SIG-M5 (cell line): ENCODE data around the gene LRRC37B.
"Not testable (repeated sequence)": the region's sequence is repeated elsewhere in the genome, so short reads cannot be mapped to it uniquely, and the experiment has no call there.

Experiments used
- DNase-seq: peaks from one replicate; lab custom pipeline; 2025; lab: John Stamatoyannopoulos, UW

LRRC37B gene

DNA sequence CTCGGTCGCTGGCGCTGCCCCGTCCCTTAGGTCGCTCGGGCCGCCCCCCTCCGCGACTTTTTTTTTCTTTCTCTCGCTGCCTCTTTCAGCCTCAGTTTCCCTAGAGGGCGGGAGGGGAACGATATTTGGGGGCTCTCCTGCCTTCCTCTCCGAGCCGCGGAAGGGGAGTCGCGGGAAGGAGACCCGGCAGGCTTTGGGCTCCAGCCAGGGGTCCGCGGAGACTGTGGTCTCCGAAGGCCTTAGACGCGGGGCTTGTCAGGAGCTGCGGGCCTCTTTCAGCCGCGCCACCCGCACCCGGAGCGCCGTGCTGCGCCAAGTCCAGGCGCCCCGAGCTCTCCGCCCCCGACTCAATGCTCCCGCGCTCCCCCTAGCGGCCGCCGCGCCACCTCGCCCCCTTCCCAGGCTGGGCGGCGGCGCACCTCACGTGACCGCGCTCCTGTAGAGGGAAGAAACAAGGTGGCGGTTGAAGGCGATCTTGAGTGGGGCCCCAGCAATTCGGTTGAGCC is at the start of gene LRRC37B:
Gene LRRC37B (plus strand): TSS at position 427 of the 506 bp plus-strand sequence. CDS start 14,010 bp downstream, outside the sequence.
- peak; percentile 30 for DNase-seq

DNA sequence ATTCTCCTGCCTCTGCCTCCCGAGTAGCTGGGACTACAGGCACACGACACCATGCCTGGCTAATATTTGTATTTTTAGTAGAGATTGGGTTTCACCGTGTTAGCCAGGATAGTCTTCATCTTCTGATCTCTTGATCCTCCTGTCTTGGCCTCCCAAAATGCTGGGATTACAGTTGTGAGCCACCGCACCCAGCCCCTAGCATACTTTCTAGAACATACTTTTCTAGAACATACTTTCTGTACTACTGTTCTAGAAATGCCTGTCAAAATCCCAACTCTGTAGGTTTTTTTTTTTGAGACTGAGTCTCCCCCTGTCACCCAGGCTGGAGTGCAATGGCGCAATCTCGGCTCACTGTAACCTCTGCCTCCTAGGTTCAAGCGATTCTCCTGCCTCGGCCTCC is 43.1 kb upstream of the LRRC37B start:
- not testable (repeated sequence) for DNase-seq

DNA sequence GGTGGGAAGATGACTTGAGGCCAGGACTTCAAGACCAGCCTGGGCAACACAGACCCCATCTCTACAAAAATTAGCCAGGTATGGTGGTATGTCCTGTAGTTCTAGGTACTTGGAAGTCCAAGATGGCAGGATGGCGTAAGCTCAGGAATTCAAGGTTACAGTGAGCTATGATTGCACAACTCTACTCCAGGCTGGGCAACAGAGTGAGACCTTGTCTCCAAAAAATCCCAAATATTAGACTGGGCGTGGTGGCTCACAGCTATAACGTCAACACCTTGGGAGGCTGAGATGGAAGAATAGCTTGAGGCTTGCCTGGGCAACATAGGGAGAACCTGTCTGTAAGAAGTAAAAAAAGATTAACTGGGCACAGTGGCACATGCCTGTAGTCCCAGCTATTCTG is 39.5 kb upstream of the LRRC37B start:
- no peak for DNase-seq

DNA sequence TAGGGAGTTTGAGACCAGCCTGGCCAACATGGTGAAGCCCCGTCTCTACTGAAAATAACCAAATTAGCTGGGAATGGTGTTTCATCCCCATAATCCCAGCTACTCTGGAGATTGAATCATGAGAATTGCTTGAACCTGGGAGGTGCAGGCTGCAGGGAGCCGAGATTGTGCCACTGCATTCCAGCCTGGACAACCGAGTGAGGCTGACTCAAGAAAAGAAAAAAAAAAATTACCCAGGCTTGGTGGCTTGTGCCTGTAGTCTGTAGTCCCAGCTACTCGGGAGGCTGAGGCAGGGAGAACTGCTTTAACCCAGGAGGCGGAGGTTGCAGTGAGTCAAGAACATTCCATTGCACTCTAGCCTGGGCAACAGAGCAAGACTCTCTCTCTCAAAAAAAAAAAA is 36.8 kb upstream of the LRRC37B start:
- not testable (repeated sequence) for DNase-seq

DNA sequence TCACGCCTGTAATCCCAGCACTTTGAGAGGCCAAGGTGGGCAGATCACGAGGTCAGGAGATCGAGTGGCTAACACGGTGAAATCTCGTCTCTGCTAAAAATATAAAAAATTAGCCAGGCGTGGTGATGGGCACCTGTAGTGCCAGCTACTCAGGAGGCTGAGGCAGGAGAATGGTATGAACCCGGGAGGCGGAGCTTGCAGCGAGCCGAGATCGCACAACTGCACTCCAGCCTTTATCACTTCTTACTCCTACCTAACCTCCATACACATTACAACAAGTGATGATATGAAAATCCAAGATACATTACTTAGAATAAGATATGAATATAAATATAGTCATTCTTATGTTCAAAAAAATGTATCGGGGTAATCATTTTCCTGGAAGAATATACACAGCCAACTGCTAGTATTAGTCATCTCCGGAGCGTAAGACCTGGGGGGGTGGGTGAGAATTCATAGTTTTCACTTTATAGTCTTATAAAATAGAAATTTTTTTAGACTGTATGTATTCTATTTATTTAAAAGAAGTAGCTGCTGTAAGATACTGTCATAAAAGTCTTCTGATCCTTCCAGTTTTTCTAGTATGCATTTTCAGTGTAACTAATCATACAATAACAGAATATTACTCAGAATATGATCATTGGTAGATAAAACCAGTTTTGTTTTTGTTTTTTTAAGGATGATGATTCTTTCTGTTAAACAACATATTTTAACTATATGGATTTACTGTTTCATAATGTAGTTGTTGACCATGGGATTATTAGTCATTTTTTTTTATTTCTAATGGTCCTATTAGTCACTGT is 32.7 kb upstream of the LRRC37B start:
- not testable (repeated sequence) for DNase-seq

DNA sequence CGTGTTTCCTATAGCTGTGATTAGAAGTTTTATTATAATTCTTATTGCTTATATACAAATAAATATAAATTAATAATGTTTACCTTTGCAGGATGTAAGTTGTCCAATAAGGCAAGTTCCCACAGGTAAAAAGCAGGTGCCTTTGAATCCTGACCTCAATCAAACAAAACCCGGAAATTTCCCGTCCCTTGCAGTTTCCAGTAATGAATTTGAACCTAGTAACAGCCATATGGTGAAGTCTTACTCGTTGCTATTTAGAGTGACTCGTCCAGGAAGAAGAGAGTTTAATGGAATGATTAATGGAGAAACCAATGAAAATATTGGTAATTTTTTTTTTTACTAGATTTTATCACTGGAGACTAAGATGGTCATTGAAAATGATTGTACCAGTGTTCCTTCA is 31.8 kb upstream of the LRRC37B start:
- not testable (repeated sequence) for DNase-seq

DNA sequence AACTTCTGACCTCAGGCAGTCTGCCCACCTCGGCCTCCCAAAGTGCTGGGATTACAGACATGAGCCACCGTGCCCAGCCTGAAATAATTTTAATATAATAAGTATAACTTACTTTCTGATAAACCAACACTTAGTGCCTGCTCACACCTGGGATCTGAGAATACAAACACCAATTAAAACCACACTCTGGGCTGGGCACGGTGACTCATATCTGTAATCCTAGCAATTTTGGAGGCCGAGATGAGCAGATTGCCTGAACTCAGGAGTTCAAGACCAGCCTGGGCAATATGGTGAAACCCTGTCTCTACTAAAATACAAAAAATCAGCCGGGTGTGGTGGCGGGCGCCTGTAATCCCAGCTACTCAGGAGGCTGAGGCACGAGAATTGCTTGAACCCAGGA is 15.4 kb upstream of the LRRC37B start:
- DNase-seq = not testable (repeated sequence)

DNA sequence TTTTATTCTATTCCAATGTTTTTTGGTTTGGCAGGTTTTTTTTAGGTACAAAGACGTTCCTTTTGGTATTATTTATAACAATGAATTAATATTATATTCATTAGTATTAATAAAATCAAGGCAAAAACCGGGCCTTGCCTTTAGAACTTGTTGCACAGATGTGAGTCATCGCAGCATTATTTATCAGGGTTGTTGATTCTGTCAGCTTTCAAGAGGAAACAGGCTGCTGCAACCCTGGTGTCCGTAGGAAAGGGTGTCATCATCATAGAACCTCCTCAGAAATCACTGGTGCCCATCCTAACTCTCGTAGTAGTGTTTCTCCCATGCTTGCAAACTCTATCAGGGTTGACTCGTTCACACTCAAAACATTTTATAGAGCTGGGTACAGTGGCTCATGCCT is 10.2 kb upstream of the LRRC37B start:
- DNase-seq = no peak

DNA sequence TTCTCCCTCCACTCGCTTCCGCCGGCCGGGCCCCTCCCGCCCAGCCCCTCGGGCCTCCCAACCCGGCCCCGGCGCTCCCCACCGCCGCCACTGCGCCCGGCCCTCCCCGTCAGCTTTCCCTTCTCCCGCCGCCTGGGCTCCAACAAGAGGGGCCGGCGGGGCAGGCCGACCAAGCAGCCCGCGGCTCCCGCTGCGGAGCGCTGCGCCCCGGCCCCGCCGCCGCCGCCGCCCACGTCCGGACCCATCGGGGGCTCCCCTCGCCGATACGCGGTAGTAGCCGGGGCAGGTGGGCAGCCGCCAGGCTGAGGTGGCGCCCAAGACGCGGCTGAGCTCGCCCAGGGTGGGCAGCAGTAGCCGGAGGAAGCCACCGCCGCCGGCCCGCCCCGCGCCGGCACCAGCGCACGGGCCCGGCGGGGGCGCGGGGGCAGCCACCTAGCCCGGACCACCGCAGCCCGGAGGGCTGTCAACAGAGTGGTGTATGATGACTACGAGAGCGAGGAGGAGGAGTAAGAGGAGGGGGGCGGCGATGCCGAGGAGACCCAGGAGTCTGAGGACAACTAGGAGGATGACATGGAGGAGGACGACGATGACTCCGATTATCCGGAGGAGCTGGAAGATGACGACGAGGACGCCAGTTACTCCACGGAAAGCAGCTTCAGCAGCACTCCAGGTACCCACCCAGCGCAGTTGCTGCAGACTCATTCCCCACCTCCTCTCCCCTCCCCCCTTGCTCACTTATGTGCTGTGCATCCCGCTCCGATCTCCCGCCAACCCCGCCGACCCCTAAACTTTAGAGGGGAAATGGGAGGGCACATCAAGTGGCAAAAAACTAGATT is 498 bp downstream of the LRRC37B start:
- DNase-seq = no peak

DNA sequence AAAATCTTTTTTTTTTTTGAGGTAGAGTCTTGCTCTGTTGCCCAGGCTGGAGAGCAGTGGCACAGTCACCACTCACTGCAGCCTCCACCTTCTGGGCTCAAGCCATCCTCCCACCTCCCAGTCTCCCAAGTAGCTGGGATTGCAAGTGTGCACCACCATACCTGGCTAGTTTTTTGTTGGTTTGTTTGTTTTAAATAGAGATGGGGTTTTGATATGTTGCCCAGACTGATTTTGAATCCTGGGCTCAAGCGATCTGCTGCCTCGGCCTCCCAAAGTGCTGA is 2.0 kb downstream of the LRRC37B start:
- DNase-seq = no peak

DNA sequence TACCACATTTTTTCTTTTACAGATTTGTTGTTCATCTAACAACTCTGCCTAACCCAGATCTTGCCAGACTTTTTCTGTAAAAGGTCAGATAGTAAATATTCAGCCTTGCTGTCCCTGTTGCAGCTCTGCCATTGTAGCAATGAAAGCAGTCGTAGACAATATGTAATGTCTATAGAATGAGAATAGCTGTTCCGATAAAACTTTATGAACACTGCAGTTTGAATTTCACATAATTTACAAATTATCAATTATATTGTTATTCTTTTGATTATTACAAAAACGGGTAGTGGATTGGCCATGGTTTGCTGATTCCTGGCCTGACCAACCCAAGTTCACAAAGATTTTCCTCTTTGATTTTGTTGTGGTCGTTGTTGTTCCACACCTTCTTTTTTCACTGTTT is 2.9 kb downstream of the LRRC37B start:
- DNase-seq = no peak

DNA sequence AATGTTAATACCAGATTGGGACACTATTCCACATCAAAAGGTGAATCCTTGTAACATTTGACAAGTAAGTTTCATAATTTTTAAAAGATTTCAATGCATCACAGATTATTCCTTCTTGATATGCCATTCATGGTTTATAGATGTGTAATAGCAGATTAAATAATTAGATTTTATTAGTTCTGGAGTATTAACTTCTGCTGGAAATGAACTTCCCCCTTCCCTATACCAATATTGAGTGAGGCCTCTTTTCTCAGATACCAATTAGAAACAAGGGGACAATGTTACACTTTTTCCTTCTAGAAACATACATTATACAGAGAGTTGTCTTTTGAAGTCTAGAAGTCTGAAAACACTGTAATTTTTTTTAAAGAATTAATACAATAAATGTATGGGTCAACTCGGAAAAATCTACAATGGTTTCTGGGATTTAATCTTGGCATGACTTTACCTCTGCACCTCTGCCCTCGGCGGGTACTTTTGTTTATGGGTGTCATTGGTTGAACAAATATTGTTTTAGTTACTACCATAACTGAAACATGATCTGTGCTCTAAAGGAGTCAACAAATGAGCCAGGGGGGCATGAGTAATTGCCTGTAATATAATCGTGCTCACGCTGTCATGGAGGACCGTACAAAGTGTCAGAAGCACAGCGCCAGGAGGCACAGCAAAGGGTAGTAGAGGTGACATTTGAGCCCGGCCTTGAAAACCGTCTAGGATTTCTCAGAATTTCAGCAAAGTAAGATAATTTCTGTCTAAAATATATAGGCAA is 8.2 kb downstream of the LRRC37B start:
- DNase-seq = no peak

DNA sequence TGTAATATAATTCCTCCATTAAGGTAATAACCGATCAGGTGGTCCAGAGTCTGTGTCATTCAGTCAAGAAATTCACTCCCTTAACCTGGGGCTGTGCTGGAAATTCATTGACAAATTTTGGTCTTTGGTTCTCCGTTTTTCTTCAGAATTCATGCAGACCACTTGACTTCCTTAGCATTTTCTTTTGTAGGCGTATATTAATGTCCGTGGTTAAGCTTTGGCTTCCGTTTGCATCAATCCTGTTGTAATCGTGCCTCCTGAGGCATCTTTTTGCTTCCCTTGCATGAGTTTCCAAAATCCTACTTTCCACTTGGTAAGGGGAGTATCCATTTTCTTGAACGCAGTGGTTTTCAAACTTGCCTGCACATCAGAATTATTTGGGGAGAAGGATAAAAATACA is 9.0 kb downstream of the LRRC37B start:
- DNase-seq = no peak

DNA sequence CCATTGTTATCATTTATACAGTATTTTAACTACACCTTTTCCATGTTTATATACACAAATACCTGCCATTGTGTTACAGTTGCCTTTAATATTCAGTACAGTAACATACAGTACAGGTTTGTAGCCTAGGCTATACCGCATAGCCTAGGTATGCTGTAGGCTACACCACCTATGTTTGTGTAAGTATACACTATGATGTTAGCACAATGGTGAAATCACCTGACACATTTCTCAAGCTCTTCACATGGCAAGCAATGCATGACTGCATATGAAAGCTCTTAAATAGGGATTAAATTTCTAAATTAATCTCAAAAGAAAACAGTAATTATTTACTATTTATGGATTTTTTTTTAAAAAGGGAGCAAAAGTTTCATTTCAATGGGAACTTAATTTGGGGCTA is 12.0 kb downstream of the LRRC37B start:
- DNase-seq = no peak

DNA sequence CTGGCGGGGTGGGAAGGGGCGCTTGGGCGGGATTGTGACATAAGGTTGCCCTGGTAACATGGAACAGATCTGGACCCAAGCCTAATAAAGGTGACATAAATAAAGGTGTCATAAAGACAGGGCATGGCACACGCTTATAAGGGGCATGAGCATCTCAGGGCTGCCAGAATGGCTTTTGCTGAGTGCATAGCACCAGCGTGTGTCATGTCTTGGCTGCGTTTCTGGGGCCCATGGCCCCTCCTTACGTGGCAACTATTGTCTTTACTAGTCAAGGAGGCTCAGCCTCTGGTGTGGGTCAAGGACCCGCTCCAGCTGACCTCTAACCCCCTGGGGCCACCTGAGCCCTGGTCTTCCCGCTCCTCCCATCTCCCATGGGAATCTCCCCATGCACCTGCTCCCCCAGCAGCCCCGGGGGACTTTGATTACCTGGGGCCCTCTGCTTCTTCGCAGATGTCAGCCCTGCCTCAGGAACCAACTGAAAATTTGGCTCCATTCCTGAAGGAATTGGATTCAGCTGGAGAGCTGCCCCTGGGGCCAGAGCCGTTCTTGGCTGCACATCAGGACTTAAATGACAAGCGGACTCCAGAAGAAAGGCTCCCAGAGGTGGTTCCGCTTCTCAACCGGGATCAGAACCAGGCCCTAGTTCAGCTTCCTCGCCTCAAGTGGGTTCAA is 13.9 kb downstream of the LRRC37B start:
- DNase-seq = no peak

DNA sequence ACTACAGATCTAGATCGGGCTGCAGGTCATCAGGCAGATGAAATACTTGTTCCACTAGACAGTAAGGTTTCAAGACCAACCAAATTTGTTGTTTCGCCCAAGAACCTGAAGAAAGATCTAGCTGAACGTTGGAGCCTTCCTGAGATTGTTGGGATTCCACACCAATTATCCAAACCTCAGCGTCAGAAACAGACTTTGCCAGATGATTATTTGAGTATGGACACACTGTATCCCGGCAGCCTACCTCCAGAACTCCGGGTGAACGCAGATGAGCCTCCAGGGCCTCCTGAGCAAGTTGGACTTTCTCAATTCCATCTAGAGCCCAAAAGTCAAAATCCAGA is 14.4 kb downstream of the LRRC37B start:
- DNase-seq = no peak

DNA sequence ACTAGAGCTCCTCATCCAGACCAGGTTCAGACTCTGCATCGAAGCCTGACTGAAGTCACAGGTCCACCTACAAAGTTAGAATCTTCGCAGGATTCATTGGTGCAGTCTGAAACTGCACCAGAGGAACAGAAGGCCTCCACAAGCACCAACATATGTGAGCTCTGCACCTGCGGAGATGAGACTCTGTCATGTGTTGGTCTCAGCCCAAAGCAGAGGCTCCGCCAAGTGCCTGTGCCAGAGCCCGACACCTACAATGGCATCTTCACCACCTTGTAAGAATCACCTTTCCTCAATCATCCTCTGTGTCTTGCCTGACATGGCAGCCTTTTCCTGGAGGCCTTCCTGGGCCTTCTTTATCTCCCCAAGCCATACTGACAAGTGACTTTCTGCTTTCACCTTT is 15.4 kb downstream of the LRRC37B start:
- DNase-seq = not testable (repeated sequence)

DNA sequence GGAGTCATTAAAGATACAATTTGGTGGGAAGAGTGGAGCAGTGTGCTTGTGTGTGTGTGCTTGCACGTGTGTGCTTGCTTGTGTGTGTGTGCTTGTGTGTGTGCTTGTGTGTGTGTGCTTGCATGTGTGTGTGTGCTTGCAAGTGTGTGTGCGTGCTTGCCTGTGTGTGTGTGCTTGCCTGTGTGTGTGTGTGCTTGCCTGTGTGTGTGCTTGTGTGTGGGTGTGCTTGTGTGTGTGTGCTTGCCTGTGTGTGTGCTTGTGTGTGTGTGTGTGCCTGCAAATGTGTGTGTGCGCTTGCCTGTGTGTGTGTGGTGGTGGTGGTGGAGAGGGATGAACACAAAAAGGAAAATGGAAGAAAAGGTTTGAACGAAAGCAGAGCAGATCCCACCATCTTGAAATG is 20.1 kb downstream of the LRRC37B start:
- DNase-seq = not testable (repeated sequence)

DNA sequence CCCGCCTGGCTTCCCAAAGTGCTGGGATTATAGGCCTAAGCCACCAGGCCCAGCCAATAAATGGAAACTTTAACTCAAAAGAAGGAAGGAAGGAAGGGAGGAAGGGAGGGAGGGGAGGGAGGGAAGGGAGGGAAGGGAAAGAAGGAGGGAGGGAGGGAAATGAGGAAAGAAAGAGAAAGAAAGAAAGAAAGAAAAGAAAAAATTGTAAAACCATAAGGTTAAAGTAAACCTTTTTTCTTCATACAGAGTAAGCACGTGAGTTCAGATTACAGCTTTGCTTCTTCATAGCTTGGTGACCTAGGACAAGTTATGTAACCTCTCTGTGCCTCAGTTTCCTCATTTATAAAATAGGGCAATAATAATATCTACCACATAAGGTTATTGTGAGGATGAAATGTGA is 26.0 kb downstream of the LRRC37B start:
- no peak for DNase-seq

DNA sequence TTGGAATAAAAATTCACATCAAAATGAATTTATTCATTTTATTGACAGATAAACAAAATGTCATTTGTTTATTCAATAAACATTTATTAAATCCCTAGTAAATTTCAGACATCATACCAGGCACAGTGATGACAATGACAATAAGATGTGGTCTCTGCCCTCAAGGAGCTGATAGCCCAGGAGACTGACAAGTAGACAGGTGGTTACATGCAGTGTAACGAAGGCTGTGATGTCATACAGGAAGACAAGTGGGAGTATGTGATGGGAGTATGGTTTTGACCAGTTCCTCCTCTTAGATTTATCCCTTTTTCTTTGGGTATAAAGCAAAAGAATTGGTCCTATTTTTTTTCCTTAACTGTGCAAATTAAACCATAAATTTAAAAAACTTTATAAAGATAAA is 26.6 kb downstream of the LRRC37B start:
- not testable (repeated sequence) for DNase-seq

DNA sequence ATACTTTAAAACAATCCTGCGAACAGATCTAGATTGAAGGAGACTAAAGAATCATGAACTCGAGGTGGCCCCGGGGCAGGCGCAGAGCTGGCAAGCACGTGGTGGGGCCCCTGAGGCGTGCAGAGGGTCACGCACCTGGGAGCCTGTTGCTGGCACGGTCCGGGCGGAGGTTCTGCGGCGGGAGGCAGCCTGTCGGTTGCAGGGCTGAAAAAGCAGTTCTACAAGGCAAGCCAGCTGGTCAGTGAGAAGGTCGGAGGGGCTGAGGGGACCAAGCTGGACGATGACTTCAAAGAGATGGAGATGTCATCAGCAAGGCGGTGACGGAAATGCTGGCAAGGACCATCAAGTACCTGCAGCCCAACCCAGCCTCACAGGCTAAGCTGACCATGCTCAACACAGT is 33.1 kb downstream of the LRRC37B start:
- DNase-seq = not testable (repeated sequence)

DNA sequence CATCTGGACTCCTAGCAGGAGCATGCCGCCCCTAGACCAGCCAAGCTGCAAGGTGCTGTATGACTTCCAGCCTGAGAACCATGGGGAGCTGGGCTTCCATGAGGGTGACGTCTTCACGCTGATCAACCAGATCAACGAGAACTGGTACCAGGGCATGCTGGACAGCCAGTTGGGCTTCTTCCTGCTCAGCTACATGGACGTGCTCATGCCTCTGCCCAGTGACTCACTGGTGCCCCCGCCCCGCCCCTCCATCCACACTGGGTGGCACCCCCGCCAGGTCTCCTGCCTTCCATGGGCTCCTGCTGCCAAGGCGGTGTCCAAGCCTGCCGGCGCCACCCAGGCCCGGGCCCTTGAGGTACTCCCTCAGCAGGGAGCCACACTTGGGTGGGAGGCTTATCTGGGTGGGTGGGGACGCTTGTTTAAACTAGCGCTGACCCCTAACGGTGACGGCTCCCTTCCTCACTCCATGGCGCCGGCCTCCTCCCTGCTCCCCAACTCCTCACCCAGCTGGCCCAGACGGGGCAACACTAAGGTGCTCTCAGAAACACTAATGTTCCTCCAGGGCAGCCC is 34.2 kb downstream of the LRRC37B start:
- DNase-seq = not testable (repeated sequence)
